Measurements from ENCODE around the gene NDUFC2.
"Not testable (repeated sequence)": the region's sequence is repeated elsewhere in the genome, so short reads cannot be mapped to it uniquely, and the experiment has no call there.

The NDUFC2 gene

GRCh38 chr11:78036313-78036712, 43.3 kb downstream of the NDUFC2 start:
- no peak overlapping the region for H3K4me3 ChIP-seq (ENCODE audit: low read depth, low read length)
- no peak for TF ChIP-seq CTCF (IDR thresholded peaks at IDR 0.05; ENCODE audit: borderline replicate concordance, insufficient read depth, low read depth, low read length)

GRCh38 chr11:78034623-78035022, 45.0 kb downstream of the NDUFC2 start:
- TF ChIP-seq CTCF (IDR thresholded peaks at IDR 0.05; ENCODE audit: borderline replicate concordance, insufficient read depth, low read depth, low read length) = no peak
- H3K4me3 ChIP-seq (ENCODE audit: low read depth, low read length) = no peak overlapping the region

GRCh38 chr11:78033040-78033439, 46.6 kb downstream of the NDUFC2 start:
- TF ChIP-seq CTCF (IDR thresholded peaks at IDR 0.05; ENCODE audit: borderline replicate concordance, insufficient read depth, low read depth, low read length) = no peak

GRCh38 chr11:78032090-78032489, 47.6 kb downstream of the NDUFC2 start:
- no peak for TF ChIP-seq CTCF (IDR thresholded peaks at IDR 0.05; ENCODE audit: borderline replicate concordance, insufficient read depth, low read depth, low read length)

More at GRCh38 chr11:78033040-78033439, 46.6 kb downstream of the NDUFC2 start:
- H3K4me3 ChIP-seq (ENCODE audit: low read depth, low read length) = no peak overlapping the region

GRCh38 chr11:78031629-78032028, 48.0 kb downstream of the NDUFC2 start:
- no peak overlapping the region for H3K4me3 ChIP-seq (ENCODE audit: low read depth, low read length)
- no peak for TF ChIP-seq CTCF (IDR thresholded peaks at IDR 0.05; ENCODE audit: borderline replicate concordance, insufficient read depth, low read depth, low read length)

More at GRCh38 chr11:78032090-78032489, 47.6 kb downstream of the NDUFC2 start:
- H3K4me3 ChIP-seq (ENCODE audit: low read depth, low read length) = no peak overlapping the region

GRCh38 chr11:78030429-78031325, 49.0 kb downstream of the NDUFC2 start:
- no peak overlapping the region for H3K4me3 ChIP-seq (ENCODE audit: low read depth, low read length)
- TF ChIP-seq CTCF (IDR thresholded peaks at IDR 0.05; ENCODE audit: borderline replicate concordance, insufficient read depth, low read depth, low read length) = no peak

GRCh38 chr11:78028423-78028822, 51.2 kb downstream of the NDUFC2 start:
- not testable (repeated sequence) for H3K4me3 ChIP-seq (ENCODE audit: low read depth, low read length)

Data from GM12875 (cell line).